Gastrocnemius medialis (tissue), 4 donors: Measurements from ENCODE around the gene ABI3.

Experiments used
- POLR2A ChIP-seq, 2 donors: fragments of 450-650 bp; IDR thresholded peaks; one replicate each; pipeline ENCODE4 v1.6.1; 2017; ENCODE audit warnings: antibody characterized with exemption in 2 of 2, mild to moderate bottlenecking in 2 of 2, moderate library complexity in 2 of 2
- TF ChIP-seq, protein P1 (sequence below), 5 experiments: fragments of 450-650 bp in 3 of 5; fragments of 200-600 bp in 2 of 5; sonication (generic) in 2 of 5; IDR thresholded peaks in 4 of 5; conservative IDR thresholded peaks in 1 of 5; 1 replicate in 4 of 5; 2 replicates in 1 of 5; pipeline ENCODE4 v1.5.1; 2016 to 2019; ENCODE audit warnings: antibody characterized with exemption in 5 of 5, mild to moderate bottlenecking in 3 of 5, moderate library complexity in 3 of 5

DNA sequence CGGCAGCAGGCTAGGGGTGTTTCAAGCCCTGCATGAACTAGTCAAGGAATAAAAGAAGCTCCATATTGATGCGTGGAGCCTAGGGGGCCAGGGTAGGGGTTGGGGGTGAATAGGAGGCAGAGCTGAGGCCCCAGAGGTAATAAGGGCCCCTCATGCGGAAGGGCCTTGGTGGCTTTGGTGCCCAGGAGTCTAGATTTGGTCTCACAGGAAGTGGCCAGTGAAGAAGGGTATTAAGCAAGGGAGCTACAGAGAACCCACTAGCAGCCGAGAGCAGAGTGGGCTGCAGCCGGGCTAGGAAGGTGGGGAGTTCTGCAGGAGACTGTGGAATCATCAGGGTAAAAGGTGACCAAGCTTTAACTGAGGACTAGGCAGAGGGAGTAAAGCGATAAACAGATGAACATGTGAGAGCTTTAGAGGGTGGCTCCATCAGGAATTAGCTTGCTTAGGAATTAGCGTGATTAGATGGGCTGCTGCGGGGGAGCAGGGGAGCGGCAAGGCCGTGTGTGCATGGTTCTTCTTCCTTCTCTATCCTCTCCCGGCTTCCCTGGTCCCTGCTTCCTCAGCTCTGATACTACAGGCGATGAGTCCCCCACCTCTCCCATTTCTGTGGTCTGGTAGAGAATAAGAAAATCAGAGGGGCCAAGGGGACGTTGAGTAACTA is 10.0 kb upstream of the ABI3 start:
- TF ChIP-seq, protein P1, sequence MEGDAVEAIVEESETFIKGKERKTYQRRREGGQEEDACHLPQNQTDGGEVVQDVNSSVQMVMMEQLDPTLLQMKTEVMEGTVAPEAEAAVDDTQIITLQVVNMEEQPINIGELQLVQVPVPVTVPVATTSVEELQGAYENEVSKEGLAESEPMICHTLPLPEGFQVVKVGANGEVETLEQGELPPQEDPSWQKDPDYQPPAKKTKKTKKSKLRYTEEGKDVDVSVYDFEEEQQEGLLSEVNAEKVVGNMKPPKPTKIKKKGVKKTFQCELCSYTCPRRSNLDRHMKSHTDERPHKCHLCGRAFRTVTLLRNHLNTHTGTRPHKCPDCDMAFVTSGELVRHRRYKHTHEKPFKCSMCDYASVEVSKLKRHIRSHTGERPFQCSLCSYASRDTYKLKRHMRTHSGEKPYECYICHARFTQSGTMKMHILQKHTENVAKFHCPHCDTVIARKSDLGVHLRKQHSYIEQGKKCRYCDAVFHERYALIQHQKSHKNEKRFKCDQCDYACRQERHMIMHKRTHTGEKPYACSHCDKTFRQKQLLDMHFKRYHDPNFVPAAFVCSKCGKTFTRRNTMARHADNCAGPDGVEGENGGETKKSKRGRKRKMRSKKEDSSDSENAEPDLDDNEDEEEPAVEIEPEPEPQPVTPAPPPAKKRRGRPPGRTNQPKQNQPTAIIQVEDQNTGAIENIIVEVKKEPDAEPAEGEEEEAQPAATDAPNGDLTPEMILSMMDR (IDR thresholded peaks at IDR 0.05 in 4 of 5, conservative IDR thresholded peaks at IDR 0.05 in 1 of 5), result no peak
- TF ChIP-seq POLR2A (IDR thresholded peaks at IDR 0.05), result no peak
